ENCODE data around the gene PRAMEF1.

DNA sequence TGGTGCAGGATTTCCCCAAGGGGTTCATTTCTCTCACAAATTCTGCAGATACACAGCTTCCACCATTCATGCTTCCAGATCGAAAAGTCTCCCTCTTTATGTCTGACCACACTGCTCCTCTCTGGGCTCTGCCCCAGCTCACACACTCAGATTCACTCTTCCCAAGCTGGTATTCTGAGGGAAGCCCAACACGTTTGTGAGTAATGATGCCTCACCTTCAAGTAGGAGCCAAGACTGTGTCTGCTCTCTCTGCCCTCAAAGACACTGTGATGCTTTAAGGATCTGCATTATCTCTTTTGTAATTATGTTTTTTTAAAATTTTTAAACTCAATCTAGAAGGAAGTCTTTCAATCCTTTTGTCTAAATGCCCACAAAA lies 20.2 kb downstream of the PRAMEF1 start:
- TF ChIP-seq, protein P1, sequence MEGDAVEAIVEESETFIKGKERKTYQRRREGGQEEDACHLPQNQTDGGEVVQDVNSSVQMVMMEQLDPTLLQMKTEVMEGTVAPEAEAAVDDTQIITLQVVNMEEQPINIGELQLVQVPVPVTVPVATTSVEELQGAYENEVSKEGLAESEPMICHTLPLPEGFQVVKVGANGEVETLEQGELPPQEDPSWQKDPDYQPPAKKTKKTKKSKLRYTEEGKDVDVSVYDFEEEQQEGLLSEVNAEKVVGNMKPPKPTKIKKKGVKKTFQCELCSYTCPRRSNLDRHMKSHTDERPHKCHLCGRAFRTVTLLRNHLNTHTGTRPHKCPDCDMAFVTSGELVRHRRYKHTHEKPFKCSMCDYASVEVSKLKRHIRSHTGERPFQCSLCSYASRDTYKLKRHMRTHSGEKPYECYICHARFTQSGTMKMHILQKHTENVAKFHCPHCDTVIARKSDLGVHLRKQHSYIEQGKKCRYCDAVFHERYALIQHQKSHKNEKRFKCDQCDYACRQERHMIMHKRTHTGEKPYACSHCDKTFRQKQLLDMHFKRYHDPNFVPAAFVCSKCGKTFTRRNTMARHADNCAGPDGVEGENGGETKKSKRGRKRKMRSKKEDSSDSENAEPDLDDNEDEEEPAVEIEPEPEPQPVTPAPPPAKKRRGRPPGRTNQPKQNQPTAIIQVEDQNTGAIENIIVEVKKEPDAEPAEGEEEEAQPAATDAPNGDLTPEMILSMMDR (IDR thresholded peaks at IDR 0.05) = no peak
- TF ChIP-seq ZFX (IDR thresholded peaks at IDR 0.05; ENCODE audit: borderline replicate concordance) = no peak
